ENCODE results near the gene CYP21A2.
"Not testable (repeated sequence)": the region's sequence is repeated elsewhere in the genome, so short reads cannot be mapped to it uniquely, and the experiment has no call there.

GRCh38 chr6:32002546-32003268 lies 35.5 kb upstream of the CYP21A2 start:
- TF ChIP-seq EZH2phosphoT487 (IDR thresholded peaks at IDR 0.05; ENCODE audit: low read depth); CTCF (IDR thresholded peaks at IDR 0.05; ENCODE audit: low read depth, low read length): not testable (repeated sequence)

Data from OCI-LY3 (cell line).